Omental fat pad (tissue), 4 donors: Measurements from ENCODE around the gene CLIC5. TPM values are rescaled to one million over a fixed set of nuclear protein-coding genes. Genes with fewer than 3 reads are reported as not detected.

ENCODE experiments used
- ATAC-seq: fragments of 150-250 bp; one replicate; pipeline ENCODE4 v1.9.1; 2016; ENCODE audit warnings: mild to moderate bottlenecking, moderate library complexity; ENCODE audit not compliant: low FRiP score
- DNase-seq: peaks from one replicate; pipeline ENCODE4 v3.0.0-alpha.2; 2019; ENCODE audit warnings: low spot score
- CTCF ChIP-seq, 3 donors: fragments of 450-650 bp; IDR thresholded peaks; one replicate each; pipeline ENCODE4 v1.5.1; 2016 to 2017; ENCODE audit warnings: antibody characterized with exemption in 3 of 3, mild to moderate bottlenecking in 3 of 3, moderate library complexity in 2 of 3
- total RNA-seq, 4 donors: library from RNA; depleted of rRNA; stranded (reverse); fragments of >200 nt; gene quantifications; one replicate each; pipeline ENCODE4 v1.1.0, GENCODE V29; 2016

Gene CLIC5
- total RNA-seq, 4 donors from 2014 or later = 9.4 to 56.0 (median 21.5) TPM

- TF ChIP-seq CTCF (IDR thresholded peaks at IDR 0.05) = no peak
- DNase-seq (no peak), ATAC-seq (peak; percentile 57)
Measured at GRCh38 chr6:45900808-45901752, 114.6 kb downstream of the CLIC5 start.

- TF ChIP-seq CTCF (IDR thresholded peaks at IDR 0.05) = no peak
- ATAC-seq = no peak
- DNase-seq = no peak
Measured at GRCh38 chr6:45899683-45899946, 116.0 kb downstream of the CLIC5 start.

- TF ChIP-seq CTCF (IDR thresholded peaks at IDR 0.05) = no peak
- ATAC-seq (no peak), DNase-seq (no peak)
Measured at GRCh38 chr6:45898941-45899682, 116.5 kb downstream of the CLIC5 start.

- peak; percentile 28 for ATAC-seq
- TF ChIP-seq CTCF (IDR thresholded peaks at IDR 0.05) = no peak
- DNase-seq = no peak
Measured at GRCh38 chr6:45896783-45897441, 118.7 kb downstream of the CLIC5 start.

GRCh38 chr6:45895569-45895968 lies 120.1 kb downstream of the CLIC5 start:
- no peak for ATAC-seq
- DNase-seq = no peak
- no peak for TF ChIP-seq CTCF (IDR thresholded peaks at IDR 0.05)

- DNase-seq (no peak), ATAC-seq (no peak)
- no peak for TF ChIP-seq CTCF (IDR thresholded peaks at IDR 0.05)
Measured at GRCh38 chr6:45892696-45893245, 122.9 kb downstream of the CLIC5 start.
